Adipose tissue (tissue), 3 donors: ENCODE results near the gene PPP2R2B. TPM values are rescaled to one million over a fixed set of nuclear protein-coding genes. Genes with fewer than 3 reads are reported as not detected.
"Not testable (repeated sequence)": the region's sequence is repeated elsewhere in the genome, so short reads cannot be mapped to it uniquely, and the experiment has no call there.

ENCODE experiments used
- H3K27ac ChIP-seq: one replicate; pipeline ENCODE4 v1.5.1; 2013; ENCODE audit warnings: low read depth, low read length
- WGBS, 3 donors: extraction: QIAGEN DNeasy Blood & Tissue Kit; methylation state at CpG; one replicate each; pipeline ENCODE4 v1.1.7; 2013; 5-methylcytosine and 5-hydroxymethylcytosine counted together
- polyA plus RNA-seq, 3 donors: library from polyadenylated mRNA; stranded (reverse); fragments of 200-250 nt; gene quantifications; one replicate each; pipeline ENCODE4 v1.2.3, GENCODE V29; 2013
- donor health status: healthy with polysubstance abuse.
- donor health status: Bipolar disorder and iron deficiency.
- donor health status: healthy.

PPP2R2B gene
- polyA plus RNA-seq, 3 donors, result 0.28 to 0.34 (median 0.31) TPM

DNA sequence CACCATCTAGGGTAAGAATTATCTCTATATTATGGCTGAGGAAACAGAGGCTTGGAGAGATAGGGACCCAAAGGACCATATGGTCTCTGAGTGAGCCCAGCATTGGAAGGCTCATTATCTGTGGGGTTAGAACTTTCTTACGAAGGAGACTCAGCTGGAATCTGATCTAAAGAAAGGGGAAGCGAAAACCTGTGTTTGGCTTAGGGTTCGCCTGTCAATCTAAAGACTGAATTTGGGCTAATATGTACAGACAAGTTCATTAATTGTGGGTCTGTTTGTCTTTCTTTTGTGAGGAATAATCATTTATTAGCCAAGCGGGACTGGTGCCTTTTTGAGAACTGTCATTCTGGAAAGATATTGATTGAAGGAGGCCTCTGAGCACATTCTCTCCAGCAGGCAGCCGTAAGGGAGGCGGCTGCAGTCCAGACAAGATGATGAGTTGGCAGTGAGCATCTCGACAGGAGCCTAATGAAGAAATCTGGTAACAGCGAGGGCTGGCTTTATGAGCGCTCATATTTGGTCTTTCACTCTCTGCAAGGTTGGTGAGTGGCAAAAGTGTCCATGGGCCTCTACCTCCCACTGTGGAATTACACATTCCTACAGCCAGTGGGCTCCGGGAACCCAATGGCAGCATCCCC is 258.4 kb downstream of the PPP2R2B start:
- no peak overlapping the region for H3K27ac ChIP-seq
- WGBS, 3 donors, result 77 to 87% (median 87%) methylated on average over 10 of the region's 10 CpGs

DNA sequence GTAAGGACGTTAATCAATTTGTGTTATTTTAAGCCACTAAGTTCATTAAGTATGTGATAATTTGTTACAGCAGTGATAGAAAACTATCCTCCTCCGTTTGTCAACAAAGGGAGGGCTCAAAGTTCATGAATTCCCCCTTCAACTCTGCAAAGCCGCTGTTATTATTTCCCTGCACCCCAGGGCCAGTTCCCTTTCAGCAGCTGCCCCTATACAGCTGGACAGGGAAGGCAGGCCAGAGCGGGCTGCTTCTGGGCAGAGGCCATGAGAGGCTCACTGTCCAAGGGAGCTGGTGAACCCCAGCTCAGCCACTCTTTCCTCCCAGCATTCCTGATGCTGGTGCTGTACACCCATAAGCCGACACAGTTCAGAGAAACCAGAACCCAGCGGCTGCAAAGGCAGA is 260.1 kb downstream of the PPP2R2B start:
- no peak overlapping the region for H3K27ac ChIP-seq
- 59 to 83% (median 81%) methylated on average over 6 of the region's 6 CpGs for WGBS, 3 donors

DNA sequence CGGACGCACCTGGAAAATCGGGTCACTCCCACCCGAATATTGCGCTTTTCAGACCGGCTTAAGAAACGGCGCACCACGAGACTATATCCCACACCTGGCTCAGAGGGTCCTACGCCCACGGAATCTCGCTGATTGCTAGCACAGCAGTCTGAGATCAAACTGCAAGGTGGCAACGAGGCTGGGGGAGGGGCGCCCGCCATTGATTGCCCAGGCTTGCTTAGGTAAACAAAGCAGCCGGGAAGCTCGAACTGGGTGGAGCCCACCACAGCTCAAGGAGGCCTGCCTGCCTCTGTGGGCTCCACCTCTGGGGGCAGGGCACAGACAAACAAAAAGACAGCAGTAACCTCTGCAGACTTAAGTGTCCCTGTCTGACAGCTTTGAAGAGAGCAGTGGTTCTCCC is 268.8 kb downstream of the PPP2R2B start:
- not testable (repeated sequence) for H3K27ac ChIP-seq
- WGBS, 3 donors, result 27 to 47% (median 39%) methylated on average over 2 to 5 of the region's 17 CpGs

DNA sequence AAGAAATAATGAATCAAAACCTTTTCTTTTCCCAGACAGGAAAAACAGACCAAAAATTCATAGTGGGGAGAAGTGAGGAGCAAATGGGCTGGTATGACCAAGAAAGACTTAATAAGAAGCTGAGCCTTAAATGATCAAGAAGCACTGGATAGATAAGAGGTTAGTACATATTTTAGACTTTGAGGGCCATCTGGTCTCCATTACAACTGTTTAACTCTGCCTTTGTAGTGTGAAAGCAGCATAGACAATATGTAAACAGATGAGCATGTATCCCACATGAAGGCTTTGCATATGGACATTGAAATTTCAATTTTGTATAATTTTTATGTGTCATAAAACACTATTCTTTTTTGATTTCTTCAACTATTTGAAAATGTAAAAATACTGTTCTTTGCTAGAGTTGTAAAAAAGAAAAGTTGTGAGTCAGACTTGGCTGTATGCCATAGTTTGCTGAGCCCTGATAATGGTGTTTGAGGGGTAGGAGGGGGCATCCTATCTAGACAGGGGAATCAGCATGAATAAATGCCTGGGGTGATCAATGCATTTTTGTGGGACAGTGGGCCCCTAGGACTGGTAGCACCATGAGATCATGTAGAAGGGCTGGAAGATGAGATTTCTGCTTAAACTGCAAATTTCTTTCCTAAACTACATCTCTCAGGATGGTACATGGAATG is 270.8 kb downstream of the PPP2R2B start:
- H3K27ac ChIP-seq, result no peak overlapping the region

DNA sequence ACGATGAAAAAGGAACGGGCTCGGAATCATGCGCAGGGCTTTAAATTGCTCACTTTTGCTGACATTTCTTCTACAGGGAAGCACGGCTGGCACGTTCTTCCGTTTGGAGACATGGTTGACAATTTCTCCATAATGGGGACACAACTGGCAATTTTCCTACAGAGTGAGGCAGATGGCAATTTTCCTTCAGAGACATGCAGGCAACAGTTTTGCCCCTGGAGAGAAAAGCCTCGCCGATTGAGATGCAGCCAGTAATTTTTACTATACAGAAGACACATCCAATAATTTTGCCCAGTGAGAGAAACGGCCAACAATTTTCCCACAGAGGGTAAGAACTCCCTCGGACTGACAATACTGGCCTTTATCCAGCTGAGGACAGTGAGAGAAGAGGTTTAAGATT is 271.7 kb downstream of the PPP2R2B start:
- 79 to 88% (median 86%) methylated on average over 11 of the region's 11 CpGs for WGBS, 3 donors
- no peak overlapping the region for H3K27ac ChIP-seq

DNA sequence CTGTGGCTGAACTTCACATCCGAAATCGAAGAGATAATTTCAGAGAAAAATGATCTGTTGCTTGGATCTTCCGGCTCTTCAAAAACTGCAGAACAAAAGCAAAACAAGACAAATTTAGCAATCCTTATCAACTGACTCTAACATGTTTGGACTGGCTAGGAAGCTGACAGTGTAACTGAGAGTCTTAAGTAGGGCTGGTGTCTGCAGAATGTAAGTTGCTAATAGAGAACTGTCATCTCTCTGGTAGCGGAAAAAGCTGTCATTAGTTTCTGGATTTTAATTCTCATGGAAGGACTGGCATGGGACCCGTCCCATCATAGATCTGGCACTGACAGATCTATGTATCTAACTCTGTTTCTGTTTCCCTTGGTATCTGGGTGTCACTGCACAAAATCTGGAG is 278.2 kb downstream of the PPP2R2B start:
- WGBS, 3 donors, result 83 to 91% (median 84%) methylated on average over 5 of the region's 5 CpGs

DNA sequence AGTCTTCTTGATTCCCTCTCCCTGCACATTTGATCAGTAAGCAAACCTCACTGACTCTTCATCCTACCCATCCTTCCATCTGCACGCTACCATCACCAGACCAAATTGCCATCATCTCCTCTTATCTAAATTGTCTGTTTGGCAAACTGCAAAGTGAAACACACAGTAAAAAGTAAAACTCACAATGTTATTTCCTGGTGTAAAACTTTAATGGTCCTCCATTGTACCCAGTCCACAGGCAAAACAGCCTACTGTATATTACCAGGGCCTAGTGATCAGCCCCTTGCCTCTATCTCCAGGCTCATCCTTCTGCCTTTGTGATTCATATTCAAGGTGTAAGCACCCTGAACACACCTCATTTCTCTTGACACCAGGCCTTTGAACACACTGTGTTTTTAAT is 279.3 kb downstream of the PPP2R2B start:
- no peak overlapping the region for H3K27ac ChIP-seq
- 94 to 100% (median 98%) methylated on average over 1 of the region's 1 CpG for WGBS, 3 donors

More for the DNA sequence above, 278.2 kb downstream of the PPP2R2B start:
- no peak overlapping the region for H3K27ac ChIP-seq

DNA sequence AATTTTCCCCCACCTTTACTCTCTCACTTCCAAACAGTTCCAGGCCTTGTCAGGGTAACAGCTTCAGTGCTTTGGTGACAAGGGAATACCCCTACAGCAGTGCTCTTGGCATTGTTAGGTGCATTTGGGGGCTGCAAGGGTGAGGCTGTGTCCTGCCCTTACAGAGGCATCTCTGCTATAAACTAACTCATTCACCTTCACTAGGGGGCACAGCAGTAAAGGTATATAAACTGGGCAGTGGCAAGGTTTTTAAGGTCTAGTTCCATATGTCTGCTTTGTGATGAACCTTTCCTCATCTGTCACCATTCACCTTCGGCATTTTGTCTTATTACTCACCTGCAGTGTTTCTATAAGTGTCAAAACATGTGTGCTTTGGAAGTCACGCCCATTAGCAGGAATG is 283.5 kb downstream of the PPP2R2B start:
- no peak overlapping the region for H3K27ac ChIP-seq
- 63 to 84% (median 80%) methylated on average over 2 of the region's 2 CpGs for WGBS, 3 donors

DNA sequence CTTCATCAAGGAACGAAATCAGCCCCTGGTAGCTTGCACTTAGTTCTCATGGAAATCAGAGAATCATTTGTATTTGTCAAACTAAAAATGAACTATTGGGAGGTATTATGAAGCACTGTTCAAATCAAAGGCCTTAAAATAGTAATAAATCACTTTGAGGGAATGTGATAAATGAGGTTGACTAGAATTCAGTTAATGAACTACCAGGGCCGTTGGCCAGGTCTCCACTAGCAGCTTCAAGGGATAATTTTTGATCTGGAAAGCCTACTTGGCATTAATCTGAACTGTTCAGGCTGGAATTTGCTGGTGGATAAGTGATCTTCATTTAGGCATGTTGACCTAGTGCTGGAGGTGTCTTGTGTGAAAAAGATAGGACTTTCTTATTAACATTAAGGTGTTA is 286.2 kb downstream of the PPP2R2B start:
- H3K27ac ChIP-seq, result no peak overlapping the region
- WGBS, 3 donors, result 41 to 80% (median 66%) methylated on average over 2 of the region's 2 CpGs

DNA sequence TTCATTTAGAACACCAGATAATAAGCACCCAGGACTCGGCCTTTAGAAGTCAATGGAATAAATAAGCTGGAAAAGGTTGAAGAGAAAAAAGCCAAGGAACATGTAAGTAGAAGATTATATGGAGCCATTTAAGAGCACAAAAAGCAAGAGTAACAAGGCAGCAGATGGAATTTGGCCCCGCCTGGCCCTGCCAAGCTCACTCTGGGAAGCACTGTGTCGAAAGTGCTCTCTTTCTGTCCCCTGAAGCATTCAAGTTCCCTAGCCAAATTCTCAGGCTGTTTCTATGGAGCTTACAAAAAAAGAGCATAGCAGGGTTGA is 289.6 kb downstream of the PPP2R2B start:
- no peak overlapping the region for H3K27ac ChIP-seq
- 74 to 88% (median 86%) methylated on average over 3 of the region's 3 CpGs for WGBS, 3 donors

DNA sequence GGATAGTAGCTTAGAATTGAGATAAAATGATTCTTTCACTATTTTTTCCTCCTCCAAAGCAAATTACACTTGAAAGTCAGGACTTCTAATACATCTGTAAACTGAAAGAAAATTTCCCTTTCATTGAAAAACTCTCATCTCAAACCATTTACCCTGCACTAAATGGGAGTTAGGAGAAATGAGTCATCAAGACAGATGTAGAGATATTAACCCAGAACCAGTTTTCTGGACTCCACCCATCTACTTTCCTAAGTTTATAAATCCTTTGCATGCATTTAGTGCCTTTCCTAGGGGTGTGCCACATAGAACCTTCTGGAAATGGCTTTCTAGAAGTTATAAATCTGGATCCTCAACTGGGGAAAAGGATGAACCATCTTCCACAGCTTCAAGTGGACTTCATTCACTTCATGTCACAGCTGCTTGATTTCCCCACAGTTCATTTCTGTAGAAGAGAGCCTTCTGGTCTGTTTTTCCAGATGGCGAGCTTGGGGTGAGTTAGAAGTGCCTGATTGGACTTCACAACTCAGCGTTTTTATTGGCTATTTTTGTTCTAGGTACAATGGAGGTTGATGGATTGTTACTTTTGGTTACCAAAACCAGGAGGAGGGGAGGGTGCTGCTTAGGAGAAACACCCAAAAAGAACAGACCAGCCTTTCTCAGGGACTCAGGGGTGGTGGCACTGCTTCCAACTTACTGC is 290.1 kb downstream of the PPP2R2B start:
- WGBS, 3 donors, result 59 to 80% (median 78%) methylated on average over 2 of the region's 2 CpGs
- H3K27ac ChIP-seq, result no peak overlapping the region

DNA sequence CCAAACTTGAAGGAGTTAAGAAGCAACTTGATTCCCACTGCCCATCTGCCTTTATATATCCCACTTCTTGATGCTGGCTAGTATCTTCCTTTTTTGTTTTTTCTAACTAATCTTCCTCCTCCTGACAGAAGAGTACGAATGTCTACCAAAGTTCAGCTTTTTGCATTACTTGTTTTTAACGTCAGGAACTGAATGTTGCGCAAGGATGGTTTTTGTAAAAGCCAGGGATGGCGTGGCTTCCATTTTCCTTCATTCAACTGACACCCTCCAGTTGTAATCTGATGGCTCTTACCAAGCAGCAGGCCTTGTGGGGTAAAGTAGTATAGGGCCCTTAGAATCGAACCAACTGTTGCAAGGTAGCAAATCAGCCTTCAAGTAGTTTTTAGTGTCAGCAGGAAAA is 291.8 kb downstream of the PPP2R2B start:
- 61 to 76% (median 62%) methylated on average over 5 of the region's 5 CpGs for WGBS, 3 donors
- no peak overlapping the region for H3K27ac ChIP-seq

DNA sequence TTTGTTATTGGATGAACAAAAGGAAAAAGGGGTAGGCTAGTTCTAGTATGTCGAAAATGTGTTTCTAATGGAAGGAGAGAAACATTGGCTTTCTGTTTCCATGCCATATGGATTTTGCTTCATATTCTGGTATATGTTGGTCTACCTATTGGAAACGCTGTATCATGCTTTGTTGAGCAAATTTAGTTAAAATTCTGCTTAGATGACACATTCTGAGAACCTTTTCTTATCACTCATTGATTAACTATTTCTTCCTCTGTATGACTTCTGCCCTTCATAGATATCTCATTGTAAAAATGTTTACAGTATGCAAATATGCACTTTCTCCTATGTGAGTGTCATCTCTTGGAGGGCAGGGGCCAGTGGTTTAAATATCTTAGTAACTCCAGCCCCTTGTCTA is 293.8 kb downstream of the PPP2R2B start:
- no peak overlapping the region for H3K27ac ChIP-seq
- WGBS, 3 donors, result 70 to 86% (median 81%) methylated on average over 2 of the region's 2 CpGs

DNA sequence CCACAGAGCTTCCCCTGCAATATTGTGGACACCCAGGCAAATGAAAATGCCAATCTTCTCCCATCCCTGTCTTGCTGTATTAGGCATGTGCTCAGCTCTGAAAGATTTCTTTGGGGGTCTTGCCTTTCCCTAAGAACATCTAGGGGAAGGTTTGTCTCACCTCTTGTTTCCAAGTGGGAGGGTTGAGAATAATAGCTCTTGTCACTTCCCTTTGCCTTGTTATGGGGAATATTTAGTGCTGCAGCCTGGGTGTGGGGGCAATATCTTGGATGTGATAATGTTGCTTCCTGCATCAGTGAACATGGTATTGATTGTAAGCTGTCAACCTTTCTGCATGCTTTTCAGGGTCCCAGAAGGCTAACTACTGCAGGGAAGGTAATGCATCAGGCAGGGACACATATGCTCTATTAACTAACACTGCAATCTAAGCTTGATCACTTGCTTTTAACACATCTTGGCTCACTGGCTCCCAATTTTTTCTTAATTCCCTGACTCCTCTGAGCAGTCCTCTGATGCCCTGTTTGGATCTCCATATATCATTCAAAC is 296.4 kb downstream of the PPP2R2B start:
- H3K27ac ChIP-seq, result no peak overlapping the region

DNA sequence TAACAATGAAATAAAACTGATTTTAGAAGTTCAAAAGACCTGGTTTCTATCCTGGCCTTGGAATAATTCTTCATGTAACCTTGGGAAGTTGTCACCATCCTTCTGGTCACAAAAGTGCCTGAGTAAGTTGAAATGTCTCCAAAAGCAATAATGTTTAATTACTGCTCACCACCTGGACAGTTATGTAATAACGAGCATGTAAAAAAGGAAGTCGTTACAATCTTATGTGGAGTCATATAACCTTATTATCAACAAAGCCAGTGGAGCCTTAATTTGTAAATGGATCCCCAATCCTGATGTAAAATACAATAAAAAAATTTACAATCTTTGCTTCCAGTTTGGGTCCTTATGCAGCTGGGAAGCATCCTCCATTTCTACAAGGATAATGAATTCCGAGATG is 298.3 kb downstream of the PPP2R2B start:
- H3K27ac ChIP-seq, result no peak overlapping the region
- WGBS, 3 donors, result 62 to 78% (median 73%) methylated on average over 3 of the region's 3 CpGs

DNA sequence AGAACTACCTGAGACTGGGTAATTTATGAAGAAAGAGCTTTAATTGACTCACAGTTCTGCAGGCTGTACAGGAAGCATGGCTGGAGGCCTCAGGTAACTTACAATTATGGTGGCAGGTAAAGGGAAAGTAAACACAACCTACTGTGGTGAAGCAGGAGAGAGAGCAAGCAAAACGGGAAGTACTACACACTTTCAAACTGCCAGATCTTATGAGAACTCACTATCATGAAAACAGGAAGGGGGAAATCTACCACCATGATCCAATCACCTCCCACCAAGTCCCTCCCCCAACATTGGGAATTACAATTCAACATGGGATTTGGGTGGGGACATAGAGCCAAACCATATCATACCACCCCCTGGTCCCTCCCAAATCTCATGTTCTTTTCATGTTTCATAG is 303.8 kb downstream of the PPP2R2B start:
- no peak overlapping the region for H3K27ac ChIP-seq
- WGBS, 3 donors, result 61 to 79% (median 62%) methylated on average over 1 of the region's 1 CpG

DNA sequence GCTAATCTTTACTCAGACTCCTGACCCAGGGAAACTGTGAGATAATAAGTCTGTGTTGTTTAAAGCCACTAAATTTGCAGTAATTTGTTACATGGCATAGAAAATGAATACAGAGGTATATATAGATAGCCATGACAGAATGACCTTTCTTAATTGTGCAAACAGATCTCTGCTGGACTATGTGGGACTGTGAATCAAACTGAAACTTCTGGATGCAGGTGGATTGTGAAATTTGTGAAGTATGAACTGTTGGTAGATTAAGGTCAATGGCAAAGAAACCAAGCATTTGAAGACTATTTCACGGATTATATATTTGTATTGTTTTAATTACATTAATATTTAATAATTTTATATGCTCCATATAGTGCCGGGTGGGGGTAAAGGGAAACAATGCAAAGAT is 310.4 kb downstream of the PPP2R2B start:
- WGBS, 3 donors, result 60 to 90% (median 88%) methylated on average over 2 of the region's 2 CpGs
- no peak overlapping the region for H3K27ac ChIP-seq

DNA sequence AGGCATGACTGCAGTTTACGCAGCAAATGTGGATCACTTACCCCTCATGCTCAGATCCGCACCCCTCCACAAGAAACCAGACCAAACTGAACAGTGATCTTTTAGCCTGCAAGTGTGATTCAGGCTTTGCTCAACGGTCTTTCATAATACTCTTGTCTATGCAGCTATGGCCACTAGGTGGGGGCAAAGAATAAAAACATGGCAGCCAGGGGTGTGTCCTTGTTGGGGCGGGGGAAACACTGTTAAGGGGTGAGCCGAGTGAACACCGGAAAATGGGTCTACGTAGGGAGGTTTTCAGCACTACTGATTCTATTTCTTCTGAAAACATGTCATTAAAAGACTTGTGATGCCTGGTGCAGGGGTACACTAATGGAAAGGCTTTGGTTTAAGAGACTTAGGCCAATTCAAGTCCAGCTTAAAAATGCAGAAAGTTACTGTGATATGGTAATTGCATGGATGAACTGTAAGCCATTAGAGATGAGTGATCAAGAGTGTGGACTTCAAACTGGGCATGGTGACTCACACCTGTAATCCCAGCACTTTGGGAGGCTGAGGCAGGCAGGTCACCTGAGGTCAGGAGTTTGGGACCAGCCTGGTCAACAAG is 312.7 kb downstream of the PPP2R2B start:
- H3K27ac ChIP-seq, result no peak overlapping the region
- 13 to 19% (median 17%) methylated on average over 7 of the region's 7 CpGs for WGBS, 3 donors

DNA sequence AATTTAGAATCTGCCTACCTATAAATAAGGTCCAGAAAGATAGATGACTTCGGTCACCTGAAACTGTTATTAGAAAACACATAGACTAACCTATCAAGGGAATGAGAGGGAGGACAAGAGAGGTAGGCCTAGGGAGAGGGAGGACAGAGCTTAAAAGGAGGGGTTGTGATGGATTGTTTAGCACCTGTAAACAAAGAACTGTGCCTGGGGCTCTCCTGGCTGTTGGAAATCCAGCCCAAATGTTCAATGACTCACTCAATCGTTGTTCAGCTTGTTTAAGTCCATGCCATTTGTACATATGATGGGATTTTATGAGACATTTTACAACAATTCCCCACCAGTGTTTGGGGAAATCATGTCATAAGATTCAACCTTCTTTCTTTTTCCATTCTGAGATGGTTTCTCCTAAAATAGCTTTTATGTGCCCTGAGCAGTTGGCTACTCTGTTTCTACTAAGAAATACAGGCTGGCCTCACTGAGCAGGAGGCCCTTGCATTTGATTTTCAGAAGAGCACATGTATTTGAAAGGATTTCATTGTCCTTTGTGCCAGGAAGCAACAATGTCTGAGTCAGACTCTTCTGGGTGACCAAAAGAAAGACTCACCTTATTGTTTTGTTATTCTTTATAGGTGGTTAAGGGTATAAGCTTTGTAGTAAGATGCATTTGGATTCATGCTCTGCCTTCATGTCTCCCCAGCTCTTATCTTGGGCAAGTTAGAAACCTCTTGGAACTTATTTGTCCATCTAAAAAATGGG is 314.4 kb downstream of the PPP2R2B start:
- H3K27ac ChIP-seq, result no peak overlapping the region
- 55 to 68% (median 66%) methylated on average over 2 of the region's 2 CpGs for WGBS, 3 donors
